Type B pancreatic cell (in vitro differentiated cells): ENCODE measurements around the gene TNFSF4. TPM values are rescaled to one million over a fixed set of nuclear protein-coding genes. Genes with fewer than 3 reads are reported as not detected.

ENCODE experiments used
- DNase-seq: peaks from one replicate; pipeline ENCODE4 v3.0.0; 2021; ENCODE audit warnings: mixed read lengths; ENCODE audit not compliant: unreplicated experiment; ENCODE audit errors: extremely low spot score
- H3K27ac Mint-ChIP-seq: 2 replicates; pipeline ENCODE4 v1.8.0; 2021; ENCODE audit warnings: mild to moderate bottlenecking, mixed read lengths
- H3K27me3 Mint-ChIP-seq: 2 replicates; pipeline ENCODE4 v1.8.0; 2021; ENCODE audit warnings: mixed read lengths
- H3K36me3 Mint-ChIP-seq: 2 replicates; pipeline ENCODE4 v1.8.0; 2021; ENCODE audit warnings: mixed read lengths
- H3K4me1 Mint-ChIP-seq: one replicate; pipeline ENCODE4 v1.8.0; 2021; ENCODE audit warnings: mixed read lengths; ENCODE audit not compliant: unreplicated experiment
- H3K4me3 Mint-ChIP-seq: 2 replicates; pipeline ENCODE4 v1.8.0; 2021; ENCODE audit warnings: mild to moderate bottlenecking, mixed read lengths
- H3K9me3 Mint-ChIP-seq: 2 replicates; pipeline ENCODE4 v1.8.0; 2021; ENCODE audit warnings: mixed read lengths
- CTCF ChIP-seq: fragments of 200-600 bp; sonication (generic); conservative IDR thresholded peaks from 2 replicates; pipeline ENCODE4 v1.5.0; 2021; ENCODE audit warnings: antibody characterized with exemption, mild to moderate bottlenecking
- total RNA-seq: library from RNA; stranded (reverse); gene quantifications from 2 replicates; pipeline ENCODE4 v1.2.1, GENCODE V29; 2021; ENCODE audit warnings: low replicate concordance

Gene TNFSF4
- total RNA-seq, 1 donor from 2014 or later: 0.58 TPM

- Mint-ChIP-seq H3K4me1 (peaks cover 12% of the 10 kb centered on the region), H3K4me3 (no peak overlapping the region)
Measured at GRCh38 chr1:173202424-173203145, 4.5 kb downstream of the TNFSF4 start.

GRCh38 chr1:173201969-173202368 lies 5.2 kb downstream of the TNFSF4 start:
- no peak for DNase-seq
- Mint-ChIP-seq H3K4me1 (peaks cover 7% of the 10 kb centered on the region), H3K9me3 (no peaks in the 10 kb centered on the region), H3K27ac (no peak overlapping the region), H3K4me3 (no peak overlapping the region), H3K27me3 (peaks cover 3% of the 10 kb centered on the region), H3K36me3 (no peaks in the 10 kb centered on the region)
- TF ChIP-seq CTCF: no peak

More at GRCh38 chr1:173202424-173203145, 4.5 kb downstream of the TNFSF4 start:
- Mint-ChIP-seq H3K36me3 (no peaks in the 10 kb centered on the region), H3K9me3 (no peaks in the 10 kb centered on the region), H3K27me3 (peaks cover 3% of the 10 kb centered on the region), H3K27ac (no peak overlapping the region)
- DNase-seq: no peak
- TF ChIP-seq CTCF: peak; percentile 74

- H3K9me3 Mint-ChIP-seq: peaks cover 3% of the 10 kb centered on the region
- DNase-seq: no peak
- H3K27me3 Mint-ChIP-seq: no peaks in the 10 kb centered on the region
- H3K36me3 Mint-ChIP-seq: no peaks in the 10 kb centered on the region
- peaks cover 5% of the 10 kb centered on the region for H3K4me1 Mint-ChIP-seq
- H3K4me3 Mint-ChIP-seq: no peak overlapping the region
- H3K27ac Mint-ChIP-seq: no peak overlapping the region
- TF ChIP-seq CTCF: no peak
Measured at GRCh38 chr1:173195596-173196088, 11.5 kb downstream of the TNFSF4 start.

- Mint-ChIP-seq H3K4me1 (peaks cover 12% of the 10 kb centered on the region), H3K4me3 (no peak overlapping the region), H3K27me3 (no peaks in the 10 kb centered on the region), H3K27ac (no peak overlapping the region), H3K36me3 (no peaks in the 10 kb centered on the region), H3K9me3 (peaks cover 3% of the 10 kb centered on the region)
- TF ChIP-seq CTCF: no peak
- no peak for DNase-seq
Measured at GRCh38 chr1:173193639-173194038, 13.5 kb downstream of the TNFSF4 start.

GRCh38 chr1:173191011-173191705 lies 16.0 kb downstream of the TNFSF4 start:
- Mint-ChIP-seq H3K4me3 (no peak overlapping the region), H3K36me3 (no peaks in the 10 kb centered on the region), H3K9me3 (peaks cover 3% of the 10 kb centered on the region), H3K4me1 (peaks cover 12% of the 10 kb centered on the region), H3K27ac (no peak overlapping the region), H3K27me3 (no peaks in the 10 kb centered on the region)
- TF ChIP-seq CTCF: no peak
- DNase-seq: no peak
